Parathyroid adenoma (tissue), 2 donors: Measurements from ENCODE around the gene PLCG2.

Experiments
- H2AFZ ChIP-seq: fragments of 300-600 bp; sonication (generic); one replicate; pipeline ENCODE4 v1.7.0; 2017; ENCODE audit warnings: antibody characterized with exemption, mild to moderate bottlenecking
- H3K27ac ChIP-seq: fragments of 300-600 bp; sonication (generic); one replicate; pipeline ENCODE4 v1.7.0; 2017
- H3K27me3 ChIP-seq: fragments of 300-600 bp; sonication (generic); one replicate; pipeline ENCODE4 v1.7.0; 2017; ENCODE audit warnings: low read length; ENCODE audit not compliant: control insufficient read depth, insufficient read depth
- H3K36me3 ChIP-seq: fragments of 300-600 bp; sonication (generic); one replicate; pipeline ENCODE4 v1.7.0; 2017; ENCODE audit warnings: low read length; ENCODE audit not compliant: control insufficient read depth, insufficient read depth
- H3K4me1 ChIP-seq: fragments of 300-600 bp; sonication (generic); one replicate; pipeline ENCODE4 v1.7.0; 2017; ENCODE audit warnings: control low read depth
- H3K4me2 ChIP-seq: fragments of 300-600 bp; sonication (generic); one replicate; pipeline ENCODE4 v1.7.0; 2017; ENCODE audit warnings: low read length
- H3K4me3 ChIP-seq: fragments of 300-600 bp; sonication (generic); one replicate; pipeline ENCODE4 v1.7.0; 2017; ENCODE audit warnings: low read depth, low read length
- H3K79me2 ChIP-seq: fragments of 300-600 bp; sonication (generic); one replicate; pipeline ENCODE4 v1.7.0; 2017; ENCODE audit warnings: control low read depth
- H3K9ac ChIP-seq: fragments of 300-600 bp; sonication (generic); one replicate; pipeline ENCODE4 v1.7.0; 2017; ENCODE audit warnings: mild to moderate bottlenecking
- H3K9me3 ChIP-seq: fragments of 300-600 bp; sonication (generic); one replicate; pipeline ENCODE4 v1.7.0; 2017; ENCODE audit warnings: low read length; ENCODE audit not compliant: control insufficient read depth
- TF ChIP-seq, protein P1 (sequence below): fragments of 300-600 bp; sonication (generic); IDR thresholded peaks from one replicate; pipeline ENCODE4 v1.7.0; 2017; ENCODE audit warnings: antibody characterized with exemption, mild to moderate bottlenecking
- donor health status: primary hyperparathyroidism.

Gene PLCG2

DNA sequence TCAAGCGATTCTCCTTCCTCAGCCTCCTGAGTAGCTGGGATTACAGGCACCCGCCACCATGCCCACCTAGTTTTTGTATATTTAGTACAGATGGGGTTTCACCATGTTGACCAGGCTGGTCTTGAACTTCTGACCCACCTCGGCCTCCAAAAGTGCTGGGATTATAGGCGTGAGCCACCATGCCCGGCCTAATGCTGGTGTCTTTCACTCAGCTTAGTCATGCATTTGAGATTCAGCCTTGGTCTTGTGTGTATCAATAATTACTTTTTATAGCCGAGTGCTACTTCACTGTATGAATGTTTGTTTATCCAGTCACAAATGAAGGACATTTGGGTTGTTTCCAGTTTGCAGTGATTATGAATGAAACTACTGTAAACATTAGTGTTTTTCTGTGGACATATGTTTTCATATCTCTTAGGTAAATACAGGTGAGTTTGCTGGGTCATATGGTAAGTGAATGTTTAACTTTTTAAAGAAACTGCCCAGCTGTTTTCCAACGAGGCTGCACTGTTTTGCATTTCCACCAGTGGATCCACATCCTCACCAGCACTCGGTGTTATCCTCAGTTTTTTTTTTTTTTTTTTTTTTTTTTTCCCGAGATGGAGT lies 11.0 kb upstream of the PLCG2 start:
- H3K4me2 ChIP-seq, result no peak overlapping the region
- no peaks in the 10 kb centered on the region for H3K4me1 ChIP-seq
- H3K79me2 ChIP-seq, result no peaks in the 10 kb centered on the region
- H3K4me3 ChIP-seq, result no peak overlapping the region
- no peaks in the 10 kb centered on the region for H3K36me3 ChIP-seq
- H3K27ac ChIP-seq, result no peak overlapping the region
- TF ChIP-seq, protein P1, sequence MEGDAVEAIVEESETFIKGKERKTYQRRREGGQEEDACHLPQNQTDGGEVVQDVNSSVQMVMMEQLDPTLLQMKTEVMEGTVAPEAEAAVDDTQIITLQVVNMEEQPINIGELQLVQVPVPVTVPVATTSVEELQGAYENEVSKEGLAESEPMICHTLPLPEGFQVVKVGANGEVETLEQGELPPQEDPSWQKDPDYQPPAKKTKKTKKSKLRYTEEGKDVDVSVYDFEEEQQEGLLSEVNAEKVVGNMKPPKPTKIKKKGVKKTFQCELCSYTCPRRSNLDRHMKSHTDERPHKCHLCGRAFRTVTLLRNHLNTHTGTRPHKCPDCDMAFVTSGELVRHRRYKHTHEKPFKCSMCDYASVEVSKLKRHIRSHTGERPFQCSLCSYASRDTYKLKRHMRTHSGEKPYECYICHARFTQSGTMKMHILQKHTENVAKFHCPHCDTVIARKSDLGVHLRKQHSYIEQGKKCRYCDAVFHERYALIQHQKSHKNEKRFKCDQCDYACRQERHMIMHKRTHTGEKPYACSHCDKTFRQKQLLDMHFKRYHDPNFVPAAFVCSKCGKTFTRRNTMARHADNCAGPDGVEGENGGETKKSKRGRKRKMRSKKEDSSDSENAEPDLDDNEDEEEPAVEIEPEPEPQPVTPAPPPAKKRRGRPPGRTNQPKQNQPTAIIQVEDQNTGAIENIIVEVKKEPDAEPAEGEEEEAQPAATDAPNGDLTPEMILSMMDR, result no peak
- H3K9ac ChIP-seq, result no peak overlapping the region
- H3K27me3 ChIP-seq, result no peaks in the 10 kb centered on the region
- no peaks in the 10 kb centered on the region for H3K9me3 ChIP-seq
- H2AFZ ChIP-seq, result no peak overlapping the region

DNA sequence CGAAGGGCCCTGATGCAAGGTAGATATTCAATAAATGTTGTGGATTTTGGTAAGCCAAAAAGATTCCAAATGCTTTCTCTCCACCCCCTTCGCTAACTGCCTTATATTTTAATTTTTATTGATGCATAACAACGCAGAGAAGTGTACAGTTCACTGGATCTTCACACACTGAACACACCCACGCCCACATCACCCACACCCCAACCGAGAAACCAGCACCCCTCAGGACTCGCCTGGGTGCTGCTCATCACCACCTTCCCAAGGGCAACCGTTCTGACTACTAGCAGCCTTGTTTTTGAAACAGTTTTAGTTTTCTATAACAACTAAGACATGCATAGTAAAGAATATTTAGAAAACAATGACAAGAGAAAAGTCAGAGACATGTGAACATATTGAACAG lies 9.1 kb upstream of the PLCG2 start:
- Histone ChIP-seq H3K27ac (no peak overlapping the region), H3K4me1 (no peaks in the 10 kb centered on the region), H3K27me3 (no peaks in the 10 kb centered on the region), H3K9ac (no peak overlapping the region), H3K79me2 (no peaks in the 10 kb centered on the region), H3K36me3 (no peaks in the 10 kb centered on the region), H2AFZ (no peak overlapping the region), H3K9me3 (no peaks in the 10 kb centered on the region), H3K4me2 (no peak overlapping the region), H3K4me3 (no peak overlapping the region)
- TF ChIP-seq, protein P1, result no peak

DNA sequence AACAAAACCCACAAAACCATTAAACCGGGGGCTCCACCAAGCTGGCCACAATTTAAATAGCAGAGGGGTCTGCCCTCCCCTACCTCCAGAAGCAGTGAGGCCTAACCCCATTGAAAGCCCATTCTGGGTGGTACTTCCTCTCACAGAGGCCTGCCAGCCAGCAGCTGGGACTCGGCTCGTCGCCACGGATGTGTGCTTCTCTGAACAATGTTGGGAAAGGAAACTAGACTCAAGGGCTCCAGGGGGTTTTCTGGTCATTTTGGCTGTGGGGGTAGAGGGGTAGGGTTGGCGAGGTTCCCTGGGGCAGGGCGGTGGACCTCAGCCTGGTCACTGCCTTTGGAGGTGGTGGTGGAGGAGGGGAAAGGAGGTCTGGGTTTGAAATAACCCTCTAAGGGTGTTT lies 4.7 kb upstream of the PLCG2 start:
- no peaks in the 10 kb centered on the region for H3K4me1 ChIP-seq
- H3K27me3 ChIP-seq, result no peaks in the 10 kb centered on the region
- H3K4me3 ChIP-seq, result no peak overlapping the region
- H3K9ac ChIP-seq, result no peak overlapping the region
- no peak overlapping the region for H2AFZ ChIP-seq
- TF ChIP-seq, protein P1, result no peak
- no peaks in the 10 kb centered on the region for H3K9me3 ChIP-seq
- no peaks in the 10 kb centered on the region for H3K79me2 ChIP-seq
- H3K4me2 ChIP-seq, result no peak overlapping the region
- H3K36me3 ChIP-seq, result no peaks in the 10 kb centered on the region
- no peak overlapping the region for H3K27ac ChIP-seq

DNA sequence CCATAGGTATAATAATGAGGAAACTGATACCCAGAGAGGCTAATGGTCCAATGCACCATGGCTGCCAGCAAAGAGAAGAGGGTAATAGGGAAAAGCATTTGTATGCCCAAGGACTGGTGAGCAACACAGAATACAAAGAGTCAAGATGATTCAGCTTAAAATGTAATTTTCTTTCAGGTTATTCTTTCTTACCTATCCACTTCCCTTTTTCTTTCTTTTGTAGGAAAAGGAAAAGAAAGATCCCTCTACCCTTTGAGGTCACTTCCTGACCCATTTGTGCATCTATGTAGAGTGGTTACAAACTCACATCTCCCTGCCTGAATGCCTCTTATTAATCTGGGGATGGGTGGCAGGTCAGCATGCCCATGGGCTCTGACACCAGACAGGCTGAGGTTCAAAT lies 3.5 kb upstream of the PLCG2 start:
- Histone ChIP-seq H3K36me3 (no peaks in the 10 kb centered on the region), H3K9ac (no peak overlapping the region), H3K27ac (no peak overlapping the region), H3K4me3 (no peak overlapping the region), H3K27me3 (no peaks in the 10 kb centered on the region), H3K79me2 (no peaks in the 10 kb centered on the region), H2AFZ (no peak overlapping the region), H3K4me1 (no peaks in the 10 kb centered on the region), H3K4me2 (no peak overlapping the region), H3K9me3 (no peaks in the 10 kb centered on the region)
- TF ChIP-seq, protein P1, result no peak

DNA sequence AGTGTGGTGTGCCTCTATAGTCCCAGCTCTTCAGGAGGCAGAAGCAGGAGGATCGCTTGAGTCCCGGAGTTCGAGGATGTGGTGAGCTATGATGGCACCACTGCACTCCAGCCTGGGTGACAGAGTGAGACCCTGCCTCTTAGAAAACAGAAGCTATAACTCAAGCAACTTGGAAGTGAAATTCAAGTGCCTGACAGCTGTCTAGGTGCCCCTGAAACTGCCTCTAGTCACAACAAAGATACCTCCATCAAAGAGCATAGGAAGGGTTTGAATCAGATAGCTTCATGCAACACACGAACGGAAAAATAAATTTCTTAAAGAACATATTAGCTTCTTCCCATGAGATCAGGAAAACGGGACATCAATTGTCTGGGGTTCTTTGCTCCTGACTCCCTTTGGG lies 860 bp upstream of the PLCG2 start:
- no peak overlapping the region for H2AFZ ChIP-seq
- no peaks in the 10 kb centered on the region for H3K36me3 ChIP-seq
- no peaks in the 10 kb centered on the region for H3K4me1 ChIP-seq
- no peak overlapping the region for H3K4me3 ChIP-seq
- no peak overlapping the region for H3K27ac ChIP-seq
- no peak overlapping the region for H3K4me2 ChIP-seq
- H3K27me3 ChIP-seq, result no peaks in the 10 kb centered on the region
- no peaks in the 10 kb centered on the region for H3K79me2 ChIP-seq
- H3K9ac ChIP-seq, result no peak overlapping the region
- TF ChIP-seq, protein P1, result no peak
- H3K9me3 ChIP-seq, result no peaks in the 10 kb centered on the region
